Loucy (cell line): ENCODE data around the gene NMRK1.

Experiments
- EZH2phosphoT487 ChIP-seq: fragments of 200-600 bp; IDR thresholded peaks from 2 replicates; pipeline ENCODE4 v1.6.1; 2018; ENCODE audit warnings: antibody characterized with exemption, mild to moderate bottlenecking, moderate library complexity, borderline replicate concordance
- TF ChIP-seq, protein P1 (sequence below): fragments of 200-600 bp; sonication (generic); conservative IDR thresholded peaks from 2 replicates; pipeline ENCODE4 v1.5.1; 2014; ENCODE audit warnings: mild to moderate bottlenecking, antibody characterized with exemption, low read length

DNA sequence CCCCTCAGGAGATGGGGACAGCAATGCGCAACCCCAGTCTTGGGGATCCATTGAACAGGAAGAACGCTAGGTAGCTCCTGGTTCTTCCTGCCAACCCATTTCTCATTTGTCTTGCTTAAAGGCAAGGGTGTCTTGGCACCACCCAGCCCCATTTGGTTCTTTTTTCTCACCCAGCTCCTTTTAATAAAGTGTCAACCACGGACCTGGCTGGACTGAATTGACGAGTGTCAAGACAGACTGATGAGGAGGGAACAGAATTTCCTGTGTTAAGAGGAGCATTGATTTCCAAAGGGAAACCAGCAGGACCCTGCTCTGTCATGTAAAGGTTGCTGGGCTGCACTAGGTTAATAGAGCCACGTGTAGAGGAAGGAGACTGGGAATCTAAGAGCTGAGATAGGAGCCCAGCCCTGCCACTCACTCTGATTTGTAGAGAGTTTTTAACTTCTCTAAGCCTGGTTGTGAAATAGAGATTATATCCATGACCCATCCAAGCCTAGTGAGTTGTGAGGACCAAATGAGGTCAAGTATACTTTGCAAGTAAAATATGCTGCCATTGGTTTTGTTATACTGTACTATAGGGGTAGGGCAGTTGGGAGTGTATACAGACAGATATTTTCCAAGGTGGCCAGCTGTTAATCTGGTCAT lies 34.1 kb upstream of the NMRK1 start:
- TF ChIP-seq, protein P1, sequence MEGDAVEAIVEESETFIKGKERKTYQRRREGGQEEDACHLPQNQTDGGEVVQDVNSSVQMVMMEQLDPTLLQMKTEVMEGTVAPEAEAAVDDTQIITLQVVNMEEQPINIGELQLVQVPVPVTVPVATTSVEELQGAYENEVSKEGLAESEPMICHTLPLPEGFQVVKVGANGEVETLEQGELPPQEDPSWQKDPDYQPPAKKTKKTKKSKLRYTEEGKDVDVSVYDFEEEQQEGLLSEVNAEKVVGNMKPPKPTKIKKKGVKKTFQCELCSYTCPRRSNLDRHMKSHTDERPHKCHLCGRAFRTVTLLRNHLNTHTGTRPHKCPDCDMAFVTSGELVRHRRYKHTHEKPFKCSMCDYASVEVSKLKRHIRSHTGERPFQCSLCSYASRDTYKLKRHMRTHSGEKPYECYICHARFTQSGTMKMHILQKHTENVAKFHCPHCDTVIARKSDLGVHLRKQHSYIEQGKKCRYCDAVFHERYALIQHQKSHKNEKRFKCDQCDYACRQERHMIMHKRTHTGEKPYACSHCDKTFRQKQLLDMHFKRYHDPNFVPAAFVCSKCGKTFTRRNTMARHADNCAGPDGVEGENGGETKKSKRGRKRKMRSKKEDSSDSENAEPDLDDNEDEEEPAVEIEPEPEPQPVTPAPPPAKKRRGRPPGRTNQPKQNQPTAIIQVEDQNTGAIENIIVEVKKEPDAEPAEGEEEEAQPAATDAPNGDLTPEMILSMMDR: no peak
- no peak for TF ChIP-seq EZH2phosphoT487
